ENCODE data around the gene TMOD1. TPM values are rescaled to one million over a fixed set of nuclear protein-coding genes. Genes with fewer than 3 reads are reported as not detected.

TMOD1 gene
- total and polyA plus RNA-seq, 9 of the 15 experiments (the other 6 are each of a cell fraction or from before 2014, with no cell fraction given), result 7.1 to 41.2 (median 14.2) TPM

GRCh38 chr9:97502984-97503861, 1.8 kb downstream of the TMOD1 start (continued):
- TF ChIP-seq, protein P1, sequence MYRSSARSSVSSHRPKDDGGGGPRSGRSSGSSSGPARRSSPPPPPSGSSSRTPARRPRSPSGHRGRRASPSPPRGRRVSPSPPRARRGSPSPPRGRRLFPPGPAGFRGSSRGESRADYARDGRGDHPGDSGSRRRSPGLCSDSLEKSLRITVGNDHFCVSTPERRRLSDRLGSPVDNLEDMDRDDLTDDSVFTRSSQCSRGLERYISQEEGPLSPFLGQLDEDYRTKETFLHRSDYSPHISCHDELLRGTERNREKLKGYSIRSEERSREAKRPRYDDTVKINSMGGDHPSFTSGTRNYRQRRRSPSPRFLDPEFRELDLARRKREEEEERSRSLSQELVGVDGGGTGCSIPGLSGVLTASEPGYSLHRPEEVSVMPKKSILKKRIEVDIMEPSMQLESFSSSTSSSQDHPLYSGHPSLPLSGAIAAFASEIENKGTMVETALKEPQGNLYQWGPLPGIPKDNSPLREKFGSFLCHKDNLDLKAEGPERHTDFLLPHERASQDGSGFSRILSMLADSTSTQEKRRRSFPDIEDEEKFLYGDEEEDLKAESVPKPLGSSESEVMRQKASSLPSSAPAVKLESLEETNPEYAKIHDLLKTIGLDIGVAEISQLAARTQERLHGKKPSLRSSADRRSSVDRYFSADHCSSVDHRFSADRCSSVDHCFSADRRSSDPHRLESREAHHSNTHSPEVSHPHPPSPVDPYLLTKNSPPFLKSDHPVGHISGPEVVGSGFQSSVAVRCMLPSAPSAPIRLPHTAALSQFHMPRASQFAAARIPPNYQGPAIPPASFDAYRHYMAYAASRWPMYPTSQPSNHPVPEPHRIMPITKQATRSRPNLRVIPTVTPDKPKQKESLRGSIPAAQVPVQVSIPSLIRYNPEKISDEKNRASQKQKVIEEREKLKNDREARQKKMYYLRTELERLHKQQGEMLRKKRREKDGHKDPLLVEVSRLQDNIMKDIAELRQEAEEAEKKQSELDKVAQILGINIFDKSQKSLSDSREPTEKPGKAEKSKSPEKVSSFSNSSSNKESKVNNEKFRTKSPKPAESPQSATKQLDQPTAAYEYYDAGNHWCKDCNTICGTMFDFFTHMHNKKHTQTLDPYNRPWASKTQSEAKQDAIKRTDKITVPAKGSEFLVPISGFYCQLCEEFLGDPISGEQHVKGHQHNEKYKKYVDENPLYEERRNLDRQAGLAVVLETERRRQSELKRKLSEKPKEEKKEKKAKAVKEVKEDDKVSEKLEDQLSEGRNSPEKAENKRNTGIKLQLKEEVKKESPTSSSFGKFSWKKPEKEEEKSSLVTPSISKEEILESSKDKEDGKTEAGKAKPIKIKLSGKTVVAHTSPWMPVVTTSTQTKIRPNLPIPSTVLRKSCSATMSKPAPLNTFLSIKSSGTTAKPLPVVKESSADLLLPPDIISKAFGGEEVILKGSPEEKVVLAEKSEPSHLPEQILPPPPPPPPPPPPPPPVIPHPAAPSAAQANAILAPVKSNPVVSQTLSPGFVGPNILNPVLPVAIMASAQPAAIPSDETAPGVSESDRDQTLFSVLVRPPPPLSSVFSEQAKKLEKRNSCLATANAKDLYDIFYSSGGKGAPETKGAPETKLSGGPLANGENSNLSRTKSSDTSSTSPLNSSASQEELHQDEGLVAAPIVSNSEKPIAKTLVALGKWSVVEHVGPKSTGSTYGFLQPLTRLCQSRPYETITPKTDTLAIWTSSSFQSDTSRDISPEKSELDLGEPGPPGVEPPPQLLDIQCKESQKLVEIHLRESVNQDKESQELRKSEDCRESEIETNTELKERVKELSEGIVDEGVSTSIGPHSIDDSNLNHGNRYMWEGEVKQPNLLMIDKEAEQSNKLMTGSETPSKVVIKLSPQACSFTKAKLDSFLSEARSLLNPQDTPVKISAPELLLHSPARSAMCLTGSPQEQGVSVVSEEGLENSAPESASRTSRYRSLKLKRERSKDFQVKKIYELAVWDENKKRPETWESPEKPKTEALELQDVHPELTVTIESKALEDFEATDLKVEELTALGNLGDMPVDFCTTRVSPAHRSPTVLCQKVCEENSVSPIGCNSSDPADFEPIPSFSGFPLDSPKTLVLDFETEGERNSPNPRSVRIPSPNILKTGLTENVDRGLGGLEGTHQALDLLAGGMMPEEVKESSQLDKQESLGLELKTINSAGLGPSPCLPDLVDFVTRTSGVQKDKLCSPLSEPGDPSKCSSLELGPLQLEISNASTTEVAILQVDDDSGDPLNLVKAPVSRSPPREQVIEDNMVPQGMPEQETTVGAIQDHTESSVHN (IDR thresholded peaks at IDR 0.05; ENCODE audit: borderline replicate concordance in 1 of 2, low read depth in 1 of 2), result peak in 1 of 2 experiments; percentile 53; a peak in 1 of 4 replicates
- TF ChIP-seq CHCHD3 (CRISPR knock-in tag; IDR thresholded peaks at IDR 0.05), result no peak
- no peak for TF ChIP-seq PHF20 (IDR thresholded peaks at IDR 0.05; ENCODE audit: partially characterized antibody)
- TF ChIP-seq, protein P2, sequence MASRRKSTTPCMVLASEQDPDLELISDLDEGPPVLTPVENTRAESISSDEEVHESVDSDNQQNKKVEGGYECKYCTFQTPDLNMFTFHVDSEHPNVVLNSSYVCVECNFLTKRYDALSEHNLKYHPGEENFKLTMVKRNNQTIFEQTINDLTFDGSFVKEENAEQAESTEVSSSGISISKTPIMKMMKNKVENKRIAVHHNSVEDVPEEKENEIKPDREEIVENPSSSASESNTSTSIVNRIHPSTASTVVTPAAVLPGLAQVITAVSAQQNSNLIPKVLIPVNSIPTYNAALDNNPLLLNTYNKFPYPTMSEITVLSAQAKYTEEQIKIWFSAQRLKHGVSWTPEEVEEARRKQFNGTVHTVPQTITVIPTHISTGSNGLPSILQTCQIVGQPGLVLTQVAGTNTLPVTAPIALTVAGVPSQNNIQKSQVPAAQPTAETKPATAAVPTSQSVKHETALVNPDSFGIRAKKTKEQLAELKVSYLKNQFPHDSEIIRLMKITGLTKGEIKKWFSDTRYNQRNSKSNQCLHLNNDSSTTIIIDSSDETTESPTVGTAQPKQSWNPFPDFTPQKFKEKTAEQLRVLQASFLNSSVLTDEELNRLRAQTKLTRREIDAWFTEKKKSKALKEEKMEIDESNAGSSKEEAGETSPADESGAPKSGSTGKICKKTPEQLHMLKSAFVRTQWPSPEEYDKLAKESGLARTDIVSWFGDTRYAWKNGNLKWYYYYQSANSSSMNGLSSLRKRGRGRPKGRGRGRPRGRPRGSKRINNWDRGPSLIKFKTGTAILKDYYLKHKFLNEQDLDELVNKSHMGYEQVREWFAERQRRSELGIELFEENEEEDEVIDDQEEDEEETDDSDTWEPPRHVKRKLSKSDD (conservative IDR thresholded peaks at IDR 0.05; ENCODE audit: low read length), result no peak
- TF ChIP-seq SMAD2 (IDR thresholded peaks at IDR 0.05; ENCODE audit: low read depth, low read length), result no peak
- no peak for TF ChIP-seq HMG20A (CRISPR knock-in tag; conservative IDR thresholded peaks at IDR 0.05)
- no peak for TF ChIP-seq SREBF1 (IDR thresholded peaks at IDR 0.05; ENCODE audit: borderline replicate concordance, low read depth, low read length)
- TF ChIP-seq, protein P3, sequence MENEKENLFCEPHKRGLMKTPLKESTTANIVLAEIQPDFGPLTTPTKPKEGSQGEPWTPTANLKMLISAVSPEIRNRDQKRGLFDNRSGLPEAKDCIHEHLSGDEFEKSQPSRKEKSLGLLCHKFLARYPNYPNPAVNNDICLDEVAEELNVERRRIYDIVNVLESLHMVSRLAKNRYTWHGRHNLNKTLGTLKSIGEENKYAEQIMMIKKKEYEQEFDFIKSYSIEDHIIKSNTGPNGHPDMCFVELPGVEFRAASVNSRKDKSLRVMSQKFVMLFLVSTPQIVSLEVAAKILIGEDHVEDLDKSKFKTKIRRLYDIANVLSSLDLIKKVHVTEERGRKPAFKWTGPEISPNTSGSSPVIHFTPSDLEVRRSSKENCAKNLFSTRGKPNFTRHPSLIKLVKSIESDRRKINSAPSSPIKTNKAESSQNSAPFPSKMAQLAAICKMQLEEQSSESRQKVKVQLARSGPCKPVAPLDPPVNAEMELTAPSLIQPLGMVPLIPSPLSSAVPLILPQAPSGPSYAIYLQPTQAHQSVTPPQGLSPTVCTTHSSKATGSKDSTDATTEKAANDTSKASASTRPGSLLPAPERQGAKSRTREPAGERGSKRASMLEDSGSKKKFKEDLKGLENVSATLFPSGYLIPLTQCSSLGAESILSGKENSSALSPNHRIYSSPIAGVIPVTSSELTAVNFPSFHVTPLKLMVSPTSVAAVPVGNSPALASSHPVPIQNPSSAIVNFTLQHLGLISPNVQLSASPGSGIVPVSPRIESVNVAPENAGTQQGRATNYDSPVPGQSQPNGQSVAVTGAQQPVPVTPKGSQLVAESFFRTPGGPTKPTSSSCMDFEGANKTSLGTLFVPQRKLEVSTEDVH (IDR thresholded peaks at IDR 0.05; ENCODE audit: low read depth, partially characterized antibody), result no peak
- TF ChIP-seq GTF2E2 (tag; IDR thresholded peaks at IDR 0.05), result no peak
- TF ChIP-seq, protein P4, sequence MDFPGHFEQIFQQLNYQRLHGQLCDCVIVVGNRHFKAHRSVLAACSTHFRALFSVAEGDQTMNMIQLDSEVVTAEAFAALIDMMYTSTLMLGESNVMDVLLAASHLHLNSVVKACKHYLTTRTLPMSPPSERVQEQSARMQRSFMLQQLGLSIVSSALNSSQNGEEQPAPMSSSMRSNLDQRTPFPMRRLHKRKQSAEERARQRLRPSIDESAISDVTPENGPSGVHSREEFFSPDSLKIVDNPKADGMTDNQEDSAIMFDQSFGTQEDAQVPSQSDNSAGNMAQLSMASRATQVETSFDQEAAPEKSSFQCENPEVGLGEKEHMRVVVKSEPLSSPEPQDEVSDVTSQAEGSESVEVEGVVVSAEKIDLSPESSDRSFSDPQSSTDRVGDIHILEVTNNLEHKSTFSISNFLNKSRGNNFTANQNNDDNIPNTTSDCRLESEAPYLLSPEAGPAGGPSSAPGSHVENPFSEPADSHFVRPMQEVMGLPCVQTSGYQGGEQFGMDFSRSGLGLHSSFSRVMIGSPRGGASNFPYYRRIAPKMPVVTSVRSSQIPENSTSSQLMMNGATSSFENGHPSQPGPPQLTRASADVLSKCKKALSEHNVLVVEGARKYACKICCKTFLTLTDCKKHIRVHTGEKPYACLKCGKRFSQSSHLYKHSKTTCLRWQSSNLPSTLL (IDR thresholded peaks at IDR 0.05), result no peak

All from K562 (cell line).